Gastrocnemius medialis (tissue), 4 donors: Measurements from ENCODE around the gene MINDY4.

ENCODE experiments used
- POLR2A ChIP-seq, 2 donors: fragments of 450-650 bp; IDR thresholded peaks; one replicate each; pipeline ENCODE4 v1.6.1; 2017; ENCODE audit warnings: antibody characterized with exemption in 2 of 2, mild to moderate bottlenecking in 2 of 2, moderate library complexity in 2 of 2
- TF ChIP-seq, protein P1 (sequence below), 5 experiments: fragments of 450-650 bp in 3 of 5; fragments of 200-600 bp in 2 of 5; sonication (generic) in 2 of 5; IDR thresholded peaks in 4 of 5; conservative IDR thresholded peaks in 1 of 5; 1 replicate in 4 of 5; 2 replicates in 1 of 5; pipeline ENCODE4 v1.5.1; 2016 to 2019; ENCODE audit warnings: antibody characterized with exemption in 5 of 5, mild to moderate bottlenecking in 3 of 5, moderate library complexity in 3 of 5

DNA sequence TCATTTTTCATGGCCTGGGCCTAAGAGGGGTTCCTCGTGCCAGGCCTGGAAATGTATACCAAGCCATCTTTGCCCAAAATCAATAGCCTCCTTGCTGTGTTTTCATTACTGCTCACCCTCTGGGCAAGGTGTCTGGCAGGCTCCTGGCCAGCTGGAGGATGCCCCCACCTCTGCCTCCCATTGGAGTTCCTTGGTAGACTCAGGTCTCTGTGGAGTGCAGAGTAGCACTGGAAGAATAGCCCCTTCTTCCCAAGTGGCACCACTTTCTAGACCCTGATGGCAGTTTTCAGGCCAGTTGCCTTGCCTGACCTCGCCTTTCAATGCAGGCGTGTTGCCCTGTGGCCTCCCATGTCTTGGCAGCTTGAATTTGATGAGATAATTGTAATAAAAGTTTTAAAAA, 84.7 kb downstream of the MINDY4 start:
- TF ChIP-seq, protein P1, sequence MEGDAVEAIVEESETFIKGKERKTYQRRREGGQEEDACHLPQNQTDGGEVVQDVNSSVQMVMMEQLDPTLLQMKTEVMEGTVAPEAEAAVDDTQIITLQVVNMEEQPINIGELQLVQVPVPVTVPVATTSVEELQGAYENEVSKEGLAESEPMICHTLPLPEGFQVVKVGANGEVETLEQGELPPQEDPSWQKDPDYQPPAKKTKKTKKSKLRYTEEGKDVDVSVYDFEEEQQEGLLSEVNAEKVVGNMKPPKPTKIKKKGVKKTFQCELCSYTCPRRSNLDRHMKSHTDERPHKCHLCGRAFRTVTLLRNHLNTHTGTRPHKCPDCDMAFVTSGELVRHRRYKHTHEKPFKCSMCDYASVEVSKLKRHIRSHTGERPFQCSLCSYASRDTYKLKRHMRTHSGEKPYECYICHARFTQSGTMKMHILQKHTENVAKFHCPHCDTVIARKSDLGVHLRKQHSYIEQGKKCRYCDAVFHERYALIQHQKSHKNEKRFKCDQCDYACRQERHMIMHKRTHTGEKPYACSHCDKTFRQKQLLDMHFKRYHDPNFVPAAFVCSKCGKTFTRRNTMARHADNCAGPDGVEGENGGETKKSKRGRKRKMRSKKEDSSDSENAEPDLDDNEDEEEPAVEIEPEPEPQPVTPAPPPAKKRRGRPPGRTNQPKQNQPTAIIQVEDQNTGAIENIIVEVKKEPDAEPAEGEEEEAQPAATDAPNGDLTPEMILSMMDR (IDR thresholded peaks at IDR 0.05 in 4 of 5, conservative IDR thresholded peaks at IDR 0.05 in 1 of 5): no peak
- no peak for TF ChIP-seq POLR2A (IDR thresholded peaks at IDR 0.05)
